GM12892 (cell line): ENCODE measurements around the gene DDX24.

Experiments used
- POLR2A ChIP-seq: IDR thresholded peaks from 2 replicates; pipeline ENCODE4 v1.6.1; 2011; ENCODE audit warnings: low read depth, low read length, control low read depth
- POLR2AphosphoS5 ChIP-seq: IDR thresholded peaks from 2 replicates; pipeline ENCODE4 v1.6.1; 2011; ENCODE audit warnings: low read depth, low read length, control low read depth

DNA sequence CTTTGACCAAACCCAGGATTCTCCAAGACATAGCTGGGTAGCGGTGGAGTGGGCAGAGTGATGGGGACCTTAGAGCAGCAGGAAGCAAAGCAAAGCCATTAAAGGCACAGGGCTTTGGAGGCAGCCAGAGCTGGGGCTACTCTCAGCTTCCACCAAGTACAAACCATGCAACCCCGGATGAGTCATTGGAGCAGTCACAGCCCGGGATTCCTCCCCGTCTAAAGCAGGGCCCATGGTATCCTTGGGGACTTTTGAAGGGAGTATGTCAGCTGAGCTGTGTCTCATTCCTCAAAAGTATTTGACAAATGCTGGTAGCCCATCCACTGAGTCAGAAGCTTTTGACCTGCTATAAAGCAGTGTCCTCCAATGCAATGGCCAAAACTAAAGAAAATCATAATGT is 19.8 kb upstream of the DDX24 start:
- TF ChIP-seq POLR2A (no peak), POLR2AphosphoS5 (no peak)
